ENCODE data around the gene TMEM38B.
A peak's percentile ranks its signal among the peaks of the same experiment; 100 is the strongest.
"Not testable (repeated sequence)": the region's sequence is repeated elsewhere in the genome, so short reads cannot be mapped to it uniquely, and the experiment has no call there.

Gene TMEM38B

GRCh38 chr9:105728230-105728629 is 33.9 kb downstream of the TMEM38B start:
- not testable (repeated sequence) for DNase-seq

DNA sequence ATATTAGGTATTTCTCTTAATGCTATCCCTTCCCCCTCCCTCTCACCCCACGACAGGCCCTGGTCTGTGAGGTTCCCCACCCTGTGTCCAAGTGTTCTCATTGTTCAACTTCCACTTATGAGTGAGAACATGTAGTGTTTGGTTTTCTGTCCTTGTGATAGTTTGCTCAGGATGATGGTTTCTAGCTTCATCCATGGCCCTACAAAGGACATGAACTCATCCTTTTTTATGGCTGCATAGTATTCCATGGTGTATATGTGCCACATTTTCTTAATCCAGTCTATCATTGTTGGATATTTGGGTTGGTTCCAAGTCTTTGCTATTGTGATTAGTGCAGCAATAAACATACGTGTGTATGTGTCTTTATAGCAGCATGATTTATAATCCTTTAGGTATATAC is 37.1 kb downstream of the TMEM38B start:
- DNase-seq: not testable (repeated sequence)

DNA sequence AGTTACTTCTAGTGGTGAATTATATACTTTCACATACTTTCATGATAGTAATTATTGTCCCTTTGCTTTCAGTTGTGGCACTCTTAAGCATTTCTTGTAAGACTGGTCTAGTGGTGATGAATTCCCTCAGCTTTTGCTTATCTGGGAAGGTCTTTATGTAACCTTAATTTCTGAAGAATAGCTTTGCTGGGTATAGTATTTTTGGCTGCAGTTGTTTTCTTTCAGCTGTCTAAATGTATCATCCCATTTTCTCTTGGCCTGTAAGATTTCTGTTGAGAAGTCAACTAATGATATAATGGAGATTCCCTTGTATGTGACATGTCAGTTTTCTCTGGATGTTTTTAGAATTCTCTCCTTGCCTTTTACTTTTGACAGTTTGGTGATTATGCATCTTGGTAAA is 41.0 kb downstream of the TMEM38B start:
- DNase-seq: no peak

- DNase-seq: no peak
Observed at GRCh38 chr9:105737205-105737604, 42.9 kb downstream of the TMEM38B start.

- DNase-seq: no peak
Observed at GRCh38 chr9:105742088-105742487, 47.7 kb downstream of the TMEM38B start.

GRCh38 chr9:105747325-105747724 is 53.0 kb downstream of the TMEM38B start:
- DNase-seq: not testable (repeated sequence)

GRCh38 chr9:105751761-105752160 is 57.4 kb downstream of the TMEM38B start:
- DNase-seq: no peak

DNA sequence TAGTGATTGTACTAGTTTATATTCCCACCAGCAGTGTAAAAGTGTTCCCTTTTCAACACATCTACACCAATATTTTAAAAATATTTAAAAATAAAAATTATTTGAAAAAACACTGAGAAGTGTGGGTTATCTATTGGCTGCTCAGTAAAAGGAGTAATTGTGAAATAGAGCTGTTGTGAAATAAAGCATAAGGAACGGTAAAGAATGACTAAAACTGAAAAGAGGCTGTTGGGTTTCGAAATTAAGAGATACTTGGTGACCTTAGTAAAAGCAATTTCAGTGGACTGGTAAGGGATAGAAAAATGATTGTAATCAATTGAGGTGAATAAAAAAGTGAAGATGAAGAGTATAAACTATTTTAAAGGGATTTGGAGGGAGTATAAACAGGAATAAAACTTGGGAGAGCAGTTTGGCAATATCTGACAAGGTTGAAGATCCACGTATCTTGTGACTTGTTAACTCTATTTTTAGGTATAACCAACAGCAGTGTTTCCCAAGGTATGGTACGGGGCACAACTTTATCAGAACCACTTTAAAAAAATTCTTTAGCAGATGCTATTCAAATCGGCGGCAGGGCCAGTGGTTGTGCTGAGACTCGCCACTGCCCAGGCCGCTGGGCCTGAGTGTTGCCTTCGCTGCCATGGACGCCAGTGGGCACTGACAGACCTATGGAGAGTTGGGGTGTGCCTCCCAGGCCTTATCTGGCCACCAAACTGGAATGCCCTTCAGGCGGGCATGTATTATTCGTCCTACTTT is 63.3 kb downstream of the TMEM38B start:
- DNase-seq: no peak

DNA sequence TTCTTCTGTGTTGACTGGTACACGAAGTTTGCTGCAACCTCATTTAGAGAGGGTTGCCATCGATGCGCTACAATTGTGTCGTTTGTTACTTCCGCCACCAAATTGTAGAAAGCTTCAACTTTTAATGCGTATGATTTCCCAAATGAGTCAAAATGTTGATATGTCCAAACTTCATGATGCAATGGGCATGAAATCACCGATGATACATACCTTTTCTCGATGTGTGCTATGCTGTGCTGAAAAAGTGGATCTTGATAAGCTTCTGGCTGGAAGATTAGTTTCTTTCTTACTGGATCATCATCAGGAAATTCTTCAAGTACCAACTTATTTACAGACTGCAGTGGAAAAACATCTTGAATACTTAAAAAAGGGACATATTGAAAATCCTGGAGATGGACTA is 65.7 kb downstream of the TMEM38B start:
- DNase-seq: peak; percentile 3

GRCh38 chr9:105782561-105783494 is 88.5 kb downstream of the TMEM38B start:
- DNase-seq: not testable (repeated sequence)

GRCh38 chr9:105783495-105783872 is 89.1 kb downstream of the TMEM38B start:
- DNase-seq: not testable (repeated sequence)

- not testable (repeated sequence) for DNase-seq
Observed at GRCh38 chr9:105786796-105787195, 92.5 kb downstream of the TMEM38B start.

GRCh38 chr9:105816202-105816744 is 121.9 kb downstream of the TMEM38B start:
- DNase-seq: no peak

GRCh38 chr9:105816981-105817380 is 122.6 kb downstream of the TMEM38B start:
- no peak for DNase-seq

GRCh38 chr9:105818903-105819302 is 124.6 kb downstream of the TMEM38B start:
- DNase-seq: no peak

DNA sequence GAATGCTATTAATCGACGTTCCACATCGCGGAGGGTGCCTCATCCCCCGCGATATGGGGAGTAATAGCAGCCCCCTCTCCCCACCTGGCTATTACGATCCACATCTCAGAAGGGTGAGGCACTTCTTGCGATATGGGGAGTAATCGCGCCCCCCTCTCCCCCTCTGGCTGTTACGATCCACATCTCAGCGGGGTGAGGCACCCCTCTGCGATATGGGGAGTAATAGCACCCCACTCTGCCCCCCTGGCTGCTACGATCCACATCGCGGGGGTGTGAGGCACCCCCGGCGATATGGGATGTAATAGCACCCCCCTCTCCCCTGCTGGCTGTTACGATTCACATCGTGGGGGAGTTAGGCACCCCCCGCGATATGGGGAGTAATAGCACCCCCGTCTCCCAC is 128.5 kb downstream of the TMEM38B start:
- no peak for DNase-seq
